ENCODE data around the gene HPSE2. TPM values are rescaled to one million over a fixed set of nuclear protein-coding genes. Genes with fewer than 3 reads are reported as not detected.

HPSE2 gene
- total RNA-seq, 4 donors from 2014 or later: 0.57 to 3.6 (median 1.5) TPM

GRCh38 chr10:99233000-99233688 lies 2.5 kb downstream of the HPSE2 start:
- no peak for DNase-seq (ENCODE audit: low spot score in 2 of 2)
- no peak overlapping the region for H3K4me3 ChIP-seq (ENCODE audit: low read depth, poor library complexity, severe bottlenecking)
- intact Hi-C loops (cut with DNase I; ENCODE audit: low total_unique reads): no loop called here
- WGBS, 2 donors: 10 to 13% methylated on average over 18 of the region's 18 CpGs
- TF ChIP-seq CTCF (IDR thresholded peaks at IDR 0.05): no peak
- TF ChIP-seq POLR2A (IDR thresholded peaks at IDR 0.05): no peak

GRCh38 chr10:99232360-99232999 lies 3.2 kb downstream of the HPSE2 start:
- DNase-seq (ENCODE audit: low spot score in 2 of 2): peak in 1 of 2 donors; percentile 86
- 3 to 8% methylated on average over 39 to 46 of the region's 49 CpGs for WGBS, 2 donors
- TF ChIP-seq CTCF (IDR thresholded peaks at IDR 0.05) (no peak), POLR2A (IDR thresholded peaks at IDR 0.05) (no peak)
- intact Hi-C loops (cut with DNase I; ENCODE audit: low total_unique reads): no loop called here
- H3K4me3 ChIP-seq (ENCODE audit: low read depth, poor library complexity, severe bottlenecking): no peak overlapping the region

GRCh38 chr10:99224766-99225165 lies 10.9 kb downstream of the HPSE2 start:
- no peak for TF ChIP-seq POLR2A (IDR thresholded peaks at IDR 0.05)
- no peak for TF ChIP-seq CTCF (IDR thresholded peaks at IDR 0.05)
- intact Hi-C loops (cut with DNase I; ENCODE audit: low total_unique reads): no loop called here
- no peak overlapping the region for H3K4me3 ChIP-seq (ENCODE audit: low read depth, poor library complexity, severe bottlenecking)
- WGBS, 2 donors: 86 to 92% methylated on average over 3 of the region's 3 CpGs
- no peak for DNase-seq (ENCODE audit: low spot score in 2 of 2)

- intact Hi-C loops (cut with DNase I; ENCODE audit: low total_unique reads): no loop called here
- H3K4me3 ChIP-seq (ENCODE audit: low read depth, poor library complexity, severe bottlenecking): no peak overlapping the region
- DNase-seq (ENCODE audit: low spot score in 2 of 2): no peak
- WGBS, 2 donors: 88% methylated on average over 3 of the region's 3 CpGs
- TF ChIP-seq CTCF (IDR thresholded peaks at IDR 0.05) (no peak), POLR2A (IDR thresholded peaks at IDR 0.05) (no peak)
These were observed 28.3 kb downstream of the HPSE2 start for GRCh38 chr10:99207340-99207739.

GRCh38 chr10:99203310-99203709 lies 32.3 kb downstream of the HPSE2 start:
- no peak overlapping the region for H3K4me3 ChIP-seq (ENCODE audit: low read depth, poor library complexity, severe bottlenecking)
- TF ChIP-seq CTCF (IDR thresholded peaks at IDR 0.05): no peak
- TF ChIP-seq POLR2A (IDR thresholded peaks at IDR 0.05): no peak
- 100% methylated on average over 3 of the region's 3 CpGs for WGBS, 2 donors
- intact Hi-C loops (cut with DNase I; ENCODE audit: low total_unique reads): no loop called here
- DNase-seq (ENCODE audit: low spot score in 2 of 2): no peak
